Esophagus muscularis mucosa (tissue), 4 donors: ENCODE results near the gene PKN1.

Experiments
- EP300 ChIP-seq: sonication (generic); formaldehyde crosslinking; IDR thresholded peaks from one replicate; pipeline ENCODE4 v1.6.1; 2017; ENCODE audit warnings: antibody characterized with exemption
- POLR2A ChIP-seq: fragments of 450-650 bp; IDR thresholded peaks from one replicate; pipeline ENCODE4 v1.6.1; 2017; ENCODE audit warnings: antibody characterized with exemption, moderate library complexity, mild to moderate bottlenecking, low read depth
- POLR2AphosphoS5 ChIP-seq, 2 donors: sonication (generic); formaldehyde crosslinking; IDR thresholded peaks; one replicate each; pipeline ENCODE4 v1.6.1; 2017; ENCODE audit warnings: antibody characterized with exemption in 2 of 2
- TF ChIP-seq, protein P1 (sequence below), 3 experiments: fragments of 200-600 bp in 2 of 3; fragments of 450-650 bp in 1 of 3; sonication (generic) in 2 of 3; IDR thresholded peaks; one replicate each; pipeline ENCODE4 v1.5.1; 2017 to 2019; ENCODE audit warnings: antibody characterized with exemption in 3 of 3, mild to moderate bottlenecking in 2 of 3, moderate library complexity in 1 of 3

DNA sequence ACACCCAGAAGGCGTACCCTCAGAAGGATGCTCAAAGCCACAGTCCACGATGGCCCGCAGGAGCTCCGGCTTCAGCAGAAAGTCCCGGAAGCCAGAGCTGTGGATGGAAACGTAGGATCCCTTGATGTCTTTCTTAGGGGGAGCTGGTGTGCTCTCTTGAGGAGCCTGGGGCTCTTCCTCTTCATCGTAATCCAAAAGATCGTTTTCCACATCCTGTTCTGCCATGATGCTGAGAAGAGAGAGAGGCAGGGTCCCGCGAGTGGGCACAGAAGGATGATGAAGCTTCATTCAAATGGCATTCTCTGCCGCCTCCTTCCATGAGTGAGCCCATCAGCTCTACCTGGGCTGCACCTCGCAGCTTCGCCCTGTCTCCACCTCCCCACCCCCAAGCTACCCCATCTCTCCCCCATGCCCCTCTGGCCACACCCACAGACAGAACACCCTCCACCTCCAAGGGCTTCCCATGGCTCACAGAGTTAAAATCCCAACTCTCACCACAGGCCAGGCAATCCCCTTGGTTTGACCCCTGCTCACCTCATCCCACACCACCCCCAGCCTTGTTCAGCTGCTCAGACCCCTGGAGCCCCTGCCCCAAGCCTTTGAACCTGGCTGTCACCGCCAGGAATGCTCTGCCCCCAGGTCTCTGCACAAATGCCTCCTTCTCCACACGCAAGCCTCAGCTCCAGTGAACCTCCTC lies 20.0 kb upstream of the PKN1 start:
- TF ChIP-seq POLR2AphosphoS5 (IDR thresholded peaks at IDR 0.05) = no peak
- TF ChIP-seq, protein P1, sequence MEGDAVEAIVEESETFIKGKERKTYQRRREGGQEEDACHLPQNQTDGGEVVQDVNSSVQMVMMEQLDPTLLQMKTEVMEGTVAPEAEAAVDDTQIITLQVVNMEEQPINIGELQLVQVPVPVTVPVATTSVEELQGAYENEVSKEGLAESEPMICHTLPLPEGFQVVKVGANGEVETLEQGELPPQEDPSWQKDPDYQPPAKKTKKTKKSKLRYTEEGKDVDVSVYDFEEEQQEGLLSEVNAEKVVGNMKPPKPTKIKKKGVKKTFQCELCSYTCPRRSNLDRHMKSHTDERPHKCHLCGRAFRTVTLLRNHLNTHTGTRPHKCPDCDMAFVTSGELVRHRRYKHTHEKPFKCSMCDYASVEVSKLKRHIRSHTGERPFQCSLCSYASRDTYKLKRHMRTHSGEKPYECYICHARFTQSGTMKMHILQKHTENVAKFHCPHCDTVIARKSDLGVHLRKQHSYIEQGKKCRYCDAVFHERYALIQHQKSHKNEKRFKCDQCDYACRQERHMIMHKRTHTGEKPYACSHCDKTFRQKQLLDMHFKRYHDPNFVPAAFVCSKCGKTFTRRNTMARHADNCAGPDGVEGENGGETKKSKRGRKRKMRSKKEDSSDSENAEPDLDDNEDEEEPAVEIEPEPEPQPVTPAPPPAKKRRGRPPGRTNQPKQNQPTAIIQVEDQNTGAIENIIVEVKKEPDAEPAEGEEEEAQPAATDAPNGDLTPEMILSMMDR (IDR thresholded peaks at IDR 0.05) = no peak
- TF ChIP-seq POLR2A = no peak
- no peak for TF ChIP-seq EP300
